GM03348 (cell line): ENCODE measurements around the gene ALKBH6.
"Not testable (repeated sequence)": the region's sequence is repeated elsewhere in the genome, so short reads cannot be mapped to it uniquely, and the experiment has no call there.

Experiments used
- DNase-seq: peaks from one replicate; pipeline ENCODE4 v3.0.0; 2012; ENCODE audit warnings: low spot score

The ALKBH6 gene

GRCh38 chr19:36014012-36014924, at the start of gene ALKBH6:
Gene ALKBH6, minus strand, starts transcription at chr19:36014213. Its CDS starts 816 bp downstream, at chr19:36013397.
- peak; percentile 98 for DNase-seq

- no peak for DNase-seq
These were observed 47.4 kb upstream of the ALKBH6 start for GRCh38 chr19:36061367-36061766.

- peak; percentile 85 for DNase-seq
These were observed 46.4 kb upstream of the ALKBH6 start for GRCh38 chr19:36060430-36060829.

- no peak for DNase-seq
These were observed 45.3 kb upstream of the ALKBH6 start for GRCh38 chr19:36059180-36059910.

- no peak for DNase-seq
These were observed 44.6 kb upstream of the ALKBH6 start for GRCh38 chr19:36058481-36059179.

- DNase-seq, result peak; percentile 99
These were observed 41.0 kb upstream of the ALKBH6 start, which contains the start of gene WDR62 for GRCh38 chr19:36054733-36055686. Gene WDR62, plus strand, starts transcription at chr19:36054897. Its CDS starts 75 bp downstream, at chr19:36054972.

- peak; percentile 99 for DNase-seq
These were observed 40.2 kb upstream of the ALKBH6 start, which contains the start of gene THAP8 for GRCh38 chr19:36054119-36054732. Gene THAP8, minus strand, starts transcription at chr19:36054285. Its CDS starts 68 bp downstream, at chr19:36054217.

- no peak for DNase-seq
These were observed 37.6 kb upstream of the ALKBH6 start for GRCh38 chr19:36051637-36052036.

- no peak for DNase-seq
These were observed 37.2 kb upstream of the ALKBH6 start for GRCh38 chr19:36051236-36051635.

- no peak for DNase-seq
These were observed 35.2 kb upstream of the ALKBH6 start for GRCh38 chr19:36049080-36049698.

- no peak for DNase-seq
These were observed 33.8 kb upstream of the ALKBH6 start for GRCh38 chr19:36047835-36048234.

GRCh38 chr19:36046443-36047050, 32.5 kb upstream of the ALKBH6 start:
- DNase-seq, result no peak

GRCh38 chr19:36043952-36044351, 29.9 kb upstream of the ALKBH6 start:
- no peak for DNase-seq

GRCh38 chr19:36041831-36042230, 27.8 kb upstream of the ALKBH6 start:
- DNase-seq, result peak; percentile 74

GRCh38 chr19:36041092-36041491, 27.1 kb upstream of the ALKBH6 start:
- DNase-seq, result not testable (repeated sequence)

- DNase-seq, result no peak
These were observed 26.5 kb upstream of the ALKBH6 start for GRCh38 chr19:36040495-36040894.

GRCh38 chr19:36032251-36033104, 18.5 kb upstream of the ALKBH6 start, which contains the start of gene CLIP3:
Gene CLIP3, minus strand, starts transcription at chr19:36032873. Its CDS starts 516 bp downstream, at chr19:36032357.
- peak; percentile 100 for DNase-seq

- no peak for DNase-seq
These were observed 17.3 kb upstream of the ALKBH6 start for GRCh38 chr19:36031308-36031707.
